SHP77 (cell line): ENCODE results near the gene ZNF362.

ENCODE experiments used
- DNase-seq, 2 experiments: peaks; one replicate each; lab custom pipeline; 2025; lab: John Stamatoyannopoulos, UW

The ZNF362 gene

DNA sequence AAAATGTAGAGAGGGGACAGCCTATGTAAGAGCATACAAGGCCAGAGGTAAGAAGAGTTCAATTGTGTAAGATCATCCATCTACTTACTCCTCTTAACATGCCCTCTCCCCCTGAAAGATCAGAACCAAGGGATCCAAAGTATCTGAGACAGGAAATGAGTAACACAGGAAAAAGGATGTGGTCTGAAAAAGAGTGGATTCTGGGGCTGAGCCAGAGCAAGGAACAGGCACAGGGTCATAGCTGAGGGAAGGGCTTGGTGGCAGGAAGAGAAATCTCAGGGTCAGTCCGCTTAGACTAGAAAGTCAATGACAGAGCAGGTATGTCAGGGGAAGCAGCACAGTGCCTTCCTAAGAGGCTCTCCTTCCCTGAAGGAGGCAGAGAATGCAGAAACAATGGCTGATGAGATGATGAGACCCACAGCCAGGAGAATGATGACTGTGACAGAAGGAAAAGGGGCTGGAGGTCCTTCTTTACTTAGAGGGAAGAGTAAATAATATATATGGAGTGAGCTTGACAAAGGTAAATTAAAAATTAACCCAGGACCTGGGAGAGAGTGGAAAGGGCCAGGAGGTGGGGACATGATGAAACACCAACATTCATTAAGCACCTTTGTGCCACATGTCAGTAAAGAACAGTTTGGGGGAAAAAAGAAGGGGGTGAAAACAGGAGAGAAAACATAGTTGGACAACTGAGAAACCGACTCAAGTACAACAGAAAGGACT lies 90.8 kb downstream of the ZNF362 start:
- DNase-seq, result no peak

DNA sequence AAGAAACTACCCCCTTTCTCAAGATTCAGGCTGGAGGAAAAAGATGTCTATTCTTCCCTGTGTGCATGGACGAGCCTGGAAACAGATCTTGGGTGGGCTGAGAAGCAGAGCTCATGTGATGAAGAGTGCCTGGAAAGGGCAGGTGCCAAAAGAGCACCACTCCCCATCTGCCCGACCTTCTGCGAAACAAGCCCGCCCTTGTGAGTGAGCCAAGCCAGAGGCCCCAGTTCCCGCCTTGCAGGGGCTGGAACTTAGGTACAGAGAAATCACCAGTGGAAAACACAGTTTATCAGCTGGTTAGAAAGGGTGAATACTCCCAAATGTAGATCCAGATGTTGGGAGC lies 91.3 kb downstream of the ZNF362 start:
- peak; percentile 28 to 50 for DNase-seq

DNA sequence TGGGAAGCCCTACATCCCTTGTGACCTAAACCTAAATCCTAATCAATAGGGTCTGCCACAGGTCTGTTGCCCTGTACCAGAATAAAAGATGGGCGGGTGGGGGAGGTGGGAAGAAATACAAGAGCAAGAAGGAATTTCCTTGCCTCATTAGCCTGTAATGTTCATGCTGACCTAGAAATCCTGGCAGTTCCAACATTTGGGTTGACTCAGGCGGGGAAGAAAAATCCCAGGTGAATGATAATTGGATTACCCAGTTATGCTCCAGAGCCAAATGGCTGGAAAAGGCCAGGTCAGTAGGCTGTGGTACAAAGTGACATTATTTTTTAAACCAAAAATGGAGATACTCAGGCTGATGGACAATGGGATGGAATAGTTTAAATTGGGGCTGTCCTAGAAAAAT lies 91.9 kb downstream of the ZNF362 start:
- no peak for DNase-seq

DNA sequence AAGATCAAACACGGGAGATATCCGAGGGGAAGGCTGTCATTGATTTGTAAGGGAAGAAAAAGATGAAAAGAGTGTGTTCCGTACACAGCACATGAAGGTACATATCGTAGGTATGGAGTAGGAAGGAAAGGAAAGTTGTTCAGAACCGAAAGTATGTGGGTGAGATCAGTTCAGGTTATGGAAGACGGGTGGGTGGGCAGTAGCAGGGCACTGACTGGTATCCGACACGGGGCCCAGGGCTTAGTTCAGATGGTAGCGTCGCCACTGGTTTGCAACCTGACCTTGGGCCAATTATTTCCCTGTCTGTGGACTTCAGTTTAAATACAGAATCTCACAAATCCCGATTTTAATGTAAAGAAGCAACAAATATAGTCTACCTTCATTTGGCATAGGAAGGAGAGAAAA lies 92.4 kb downstream of the ZNF362 start:
- no peak for DNase-seq

DNA sequence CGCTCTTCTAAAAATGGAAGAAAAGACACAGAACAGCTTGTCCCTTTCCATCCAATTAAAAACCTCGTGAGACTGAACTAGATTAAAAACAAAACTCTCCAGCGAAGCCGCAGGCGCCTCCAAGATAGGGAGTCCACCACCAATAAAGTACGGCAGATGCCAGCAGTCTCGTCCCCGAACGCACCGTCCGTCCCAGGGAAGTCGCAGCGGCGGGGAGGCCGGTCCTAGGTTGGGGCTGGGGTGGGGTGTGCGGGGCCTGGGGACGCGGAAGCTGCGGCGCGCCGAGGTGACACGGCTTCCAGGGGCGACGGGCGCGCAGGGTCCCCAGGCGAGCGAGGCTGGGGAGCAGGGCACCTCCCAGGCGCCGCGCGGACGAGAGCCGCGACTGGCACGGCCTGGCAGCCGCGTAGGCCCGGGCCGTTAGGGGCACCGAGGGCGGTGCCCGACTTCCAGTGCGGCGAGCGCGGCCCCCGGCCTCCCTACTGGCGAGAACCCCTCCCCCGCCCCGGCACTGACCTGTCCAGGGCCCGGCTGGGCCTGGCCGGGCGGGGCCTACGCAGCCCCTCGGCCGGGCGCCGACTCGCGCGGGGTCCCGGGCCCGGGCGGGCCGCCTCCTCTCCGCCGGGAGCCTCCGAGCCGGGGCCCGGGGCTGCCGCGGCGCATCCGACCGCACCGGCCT lies 92.9 kb downstream of the ZNF362 start:
- DNase-seq, result no peak

DNA sequence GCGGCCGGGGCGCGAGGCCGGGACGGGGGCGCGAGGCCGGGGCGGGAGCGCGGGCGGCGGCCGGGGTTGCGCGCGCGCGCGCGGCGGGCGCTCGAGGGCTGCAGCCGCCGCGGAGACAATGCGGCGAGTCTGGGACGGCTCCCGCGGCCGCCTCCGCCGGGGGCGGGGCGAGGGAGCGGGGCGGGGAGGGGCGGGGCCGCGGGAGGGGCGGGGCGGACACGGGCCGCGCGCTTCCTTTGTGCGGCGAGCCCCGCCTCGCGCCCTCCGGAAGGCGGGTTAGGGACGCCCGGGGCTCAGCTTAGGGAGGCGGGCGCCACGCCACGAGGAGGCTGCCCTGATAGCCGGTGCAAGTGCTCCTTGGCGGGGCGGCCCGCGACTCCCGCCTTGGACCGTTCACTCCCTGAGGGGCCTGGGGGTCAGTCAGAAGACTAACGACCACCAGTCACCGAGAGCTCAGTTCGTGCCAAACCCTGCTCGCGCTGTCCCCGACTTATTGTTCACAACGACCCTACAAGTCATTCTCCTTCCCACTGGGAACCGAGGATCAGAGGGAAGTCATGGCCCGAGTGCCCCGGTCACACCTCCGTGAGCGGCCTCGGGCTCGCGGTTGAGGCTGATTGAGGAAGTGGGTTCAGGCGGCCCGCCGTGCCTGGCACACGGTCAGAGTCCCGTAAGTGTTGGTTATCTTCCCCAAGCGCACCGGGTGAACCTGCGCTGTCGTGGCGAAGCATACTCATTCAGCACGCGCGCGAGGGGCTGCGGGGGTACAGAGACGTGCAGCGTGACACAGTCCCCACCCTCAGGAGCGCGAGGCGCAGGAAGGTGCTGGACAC lies 93.7 kb downstream of the ZNF362 start:
- peak; percentile 73 to 80 for DNase-seq
